Neural progenitor cell (in vitro differentiated cells): ENCODE results near the gene TECTA.

Experiments
- EZH2 ChIP-seq: fragments of 200-600 bp; sonication (generic); IDR thresholded peaks from 2 replicates; pipeline ENCODE4 v1.6.1; 2017; ENCODE audit warnings: antibody characterized with exemption, mild to moderate bottlenecking, moderate library complexity
- TF ChIP-seq, protein P1 (sequence below): fragments of 200-600 bp; sonication (generic); IDR thresholded peaks from 2 replicates; pipeline ENCODE4 v1.5.1; 2017; ENCODE audit warnings: antibody characterized with exemption, mild to moderate bottlenecking

DNA sequence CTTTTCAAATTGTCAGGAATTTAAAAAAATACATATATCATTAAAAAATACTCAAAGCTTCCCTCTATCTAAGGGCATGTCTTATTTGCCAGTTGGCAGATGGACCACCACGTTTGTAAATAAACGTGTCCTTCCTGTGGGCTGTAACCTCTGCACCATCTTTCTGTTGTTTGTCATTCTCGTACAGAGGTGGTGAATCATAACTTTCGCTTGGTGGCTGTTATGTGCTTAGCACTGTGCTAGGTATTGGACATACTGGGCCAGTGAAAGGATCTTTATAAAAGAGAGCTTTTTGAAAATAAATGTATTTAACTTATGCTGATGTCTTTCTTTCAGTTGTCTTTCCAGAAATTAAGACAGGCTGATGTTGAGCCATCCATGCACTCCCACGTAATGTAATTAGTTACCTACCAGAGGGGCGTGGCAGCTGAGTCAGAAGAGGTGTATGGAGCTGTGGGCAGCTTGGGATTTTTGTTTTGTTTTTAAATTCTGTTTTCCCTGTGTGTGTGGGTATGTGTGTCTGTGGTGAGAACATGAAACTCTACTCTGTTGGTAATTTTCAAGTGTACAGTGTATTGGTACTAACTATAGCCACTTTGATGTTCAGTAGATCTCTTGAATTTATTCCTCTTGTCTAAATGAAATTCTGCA is 62.7 kb downstream of the TECTA start:
- TF ChIP-seq, protein P1, sequence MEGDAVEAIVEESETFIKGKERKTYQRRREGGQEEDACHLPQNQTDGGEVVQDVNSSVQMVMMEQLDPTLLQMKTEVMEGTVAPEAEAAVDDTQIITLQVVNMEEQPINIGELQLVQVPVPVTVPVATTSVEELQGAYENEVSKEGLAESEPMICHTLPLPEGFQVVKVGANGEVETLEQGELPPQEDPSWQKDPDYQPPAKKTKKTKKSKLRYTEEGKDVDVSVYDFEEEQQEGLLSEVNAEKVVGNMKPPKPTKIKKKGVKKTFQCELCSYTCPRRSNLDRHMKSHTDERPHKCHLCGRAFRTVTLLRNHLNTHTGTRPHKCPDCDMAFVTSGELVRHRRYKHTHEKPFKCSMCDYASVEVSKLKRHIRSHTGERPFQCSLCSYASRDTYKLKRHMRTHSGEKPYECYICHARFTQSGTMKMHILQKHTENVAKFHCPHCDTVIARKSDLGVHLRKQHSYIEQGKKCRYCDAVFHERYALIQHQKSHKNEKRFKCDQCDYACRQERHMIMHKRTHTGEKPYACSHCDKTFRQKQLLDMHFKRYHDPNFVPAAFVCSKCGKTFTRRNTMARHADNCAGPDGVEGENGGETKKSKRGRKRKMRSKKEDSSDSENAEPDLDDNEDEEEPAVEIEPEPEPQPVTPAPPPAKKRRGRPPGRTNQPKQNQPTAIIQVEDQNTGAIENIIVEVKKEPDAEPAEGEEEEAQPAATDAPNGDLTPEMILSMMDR, result no peak
- no peak for TF ChIP-seq EZH2
